NCI-H146 treated with DMSO at 0.1 percent for 48 hours (cell line): ENCODE data around the gene GNAL.
"Not testable (repeated sequence)": the region's sequence is repeated elsewhere in the genome, so short reads cannot be mapped to it uniquely, and the experiment has no call there.

Experiments
- DNase-seq: peaks from one replicate; lab custom pipeline; 2025; ENCODE audit not compliant: unreplicated experiment; lab: John Stamatoyannopoulos, UW

Gene GNAL

DNA sequence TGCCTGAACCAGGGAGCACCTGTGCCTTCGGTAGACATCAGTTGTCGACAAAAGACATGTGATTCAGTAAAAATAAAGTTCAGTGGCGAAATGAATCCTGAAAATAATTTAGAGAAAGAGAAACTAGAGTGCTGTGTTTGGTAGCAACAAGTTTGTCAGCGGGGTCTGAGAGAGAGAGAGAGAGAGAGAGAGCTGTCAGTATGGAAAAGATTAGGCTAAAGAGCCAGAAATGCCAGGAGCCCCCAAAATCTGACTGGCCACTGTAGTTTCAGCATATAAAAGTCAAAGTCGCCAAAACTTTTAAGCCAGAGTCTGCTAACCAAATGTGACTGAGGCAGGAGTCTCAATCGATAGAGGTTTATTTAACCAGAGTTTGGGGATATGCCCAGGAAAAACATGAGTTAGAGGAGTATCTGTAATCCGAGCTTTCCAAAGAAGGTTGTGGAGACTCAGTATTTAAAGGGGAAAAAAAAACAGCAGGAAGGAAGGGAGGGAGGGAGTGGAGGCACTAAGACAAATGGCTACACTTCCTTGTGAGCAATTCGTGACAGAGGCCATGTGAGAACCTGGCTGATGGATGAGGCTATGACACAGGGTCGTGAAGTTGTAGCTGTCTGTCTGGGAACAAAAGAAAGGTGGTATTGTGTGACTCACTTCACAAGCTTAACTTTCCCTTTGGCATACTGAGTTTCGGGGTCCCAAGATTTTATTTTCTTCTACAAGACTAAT, 20.5 kb upstream of the GNAL start:
- DNase-seq = no peak

- DNase-seq = no peak
Observed at GRCh38 chr18:11669271-11669947, 19.7 kb upstream of the GNAL start.

DNA sequence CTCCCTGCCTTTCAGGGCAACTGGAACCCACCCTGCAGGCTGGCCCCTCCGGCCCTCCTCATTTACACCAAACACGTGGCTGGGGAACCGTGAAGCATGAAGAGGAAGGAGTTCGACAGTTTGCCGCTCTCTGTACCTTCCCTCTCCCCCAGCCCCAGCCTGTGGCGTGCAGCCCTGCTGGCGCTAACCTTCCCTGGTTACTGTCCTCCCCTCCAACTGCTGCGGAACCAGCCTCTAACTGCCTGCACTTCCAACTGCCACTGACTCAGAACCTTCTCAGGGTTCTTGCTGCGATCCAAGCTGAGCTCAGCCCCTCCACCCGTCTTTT, 19.2 kb upstream of the GNAL start:
- DNase-seq = no peak

GRCh38 chr18:11671156-11671555, 17.9 kb upstream of the GNAL start:
- no peak for DNase-seq

GRCh38 chr18:11672198-11672597, 16.9 kb upstream of the GNAL start:
- DNase-seq = no peak

DNA sequence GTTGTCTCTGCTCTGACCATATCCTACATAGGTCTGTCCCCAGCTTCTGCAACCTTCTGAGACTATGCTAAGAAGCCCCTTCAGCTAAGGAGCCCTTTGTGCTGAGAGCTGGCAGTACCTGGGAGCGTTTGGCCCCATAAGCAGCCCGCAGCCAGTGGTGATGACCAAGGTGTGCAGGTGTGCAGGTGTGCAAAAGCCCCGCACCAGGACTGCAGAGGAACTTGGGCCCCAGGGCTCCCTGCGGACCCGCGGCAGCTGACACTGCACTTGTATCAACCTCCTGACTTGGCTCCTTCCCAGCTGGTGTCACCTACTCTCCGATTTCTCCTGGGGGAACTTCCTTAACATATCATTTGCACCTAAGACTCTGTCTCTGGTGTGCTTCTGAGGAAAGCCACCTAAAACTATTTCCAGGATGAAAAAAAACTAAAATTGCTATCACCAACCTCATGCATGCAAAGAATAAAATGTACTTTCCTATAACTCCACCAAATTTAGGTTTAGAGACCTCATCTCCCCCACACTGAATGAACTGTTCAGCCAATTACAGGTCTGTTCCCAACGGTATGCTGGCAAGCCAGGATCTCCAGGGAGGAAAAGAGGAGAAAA, 16.1 kb upstream of the GNAL start:
- DNase-seq = no peak

DNA sequence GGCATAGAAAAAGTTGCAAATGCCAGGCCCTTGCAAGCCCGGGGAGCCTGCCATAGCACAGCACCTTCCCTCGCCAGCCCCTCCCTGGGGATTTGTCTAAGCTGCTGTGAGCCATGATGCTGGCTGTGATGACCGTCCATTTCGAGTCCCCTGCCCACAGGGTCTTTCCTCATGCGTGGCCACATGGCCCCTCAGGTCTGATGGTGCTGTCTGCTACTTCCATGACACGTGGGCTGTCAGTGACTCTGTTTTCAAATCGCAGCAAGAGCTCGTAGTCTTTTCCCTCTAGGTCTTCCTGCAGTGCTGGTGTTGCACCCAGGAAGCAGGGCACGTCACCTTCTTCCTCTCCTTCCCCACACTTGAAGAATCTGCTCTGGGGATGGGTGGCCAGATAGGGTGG, 15.5 kb upstream of the GNAL start:
- no peak for DNase-seq

DNA sequence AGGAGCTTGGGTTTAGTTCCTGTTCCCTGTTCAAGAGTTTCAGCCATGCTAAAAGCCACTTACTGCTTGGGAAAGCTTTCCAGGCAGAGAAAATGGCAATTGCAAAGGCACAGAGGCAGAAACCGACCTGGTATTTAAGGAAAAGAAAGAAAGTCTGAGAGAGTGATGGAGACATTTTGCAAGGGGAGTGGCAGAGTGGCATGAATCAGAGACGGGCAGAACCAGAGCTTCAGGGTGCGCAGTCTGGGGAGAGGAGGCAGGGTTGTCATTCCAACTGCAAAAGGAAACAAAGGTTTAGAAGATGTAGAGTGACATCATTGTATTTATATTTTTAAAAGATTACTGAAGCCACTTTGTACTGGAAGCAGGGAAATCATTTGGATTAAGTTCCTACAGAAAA, 14.9 kb upstream of the GNAL start:
- DNase-seq = no peak

DNA sequence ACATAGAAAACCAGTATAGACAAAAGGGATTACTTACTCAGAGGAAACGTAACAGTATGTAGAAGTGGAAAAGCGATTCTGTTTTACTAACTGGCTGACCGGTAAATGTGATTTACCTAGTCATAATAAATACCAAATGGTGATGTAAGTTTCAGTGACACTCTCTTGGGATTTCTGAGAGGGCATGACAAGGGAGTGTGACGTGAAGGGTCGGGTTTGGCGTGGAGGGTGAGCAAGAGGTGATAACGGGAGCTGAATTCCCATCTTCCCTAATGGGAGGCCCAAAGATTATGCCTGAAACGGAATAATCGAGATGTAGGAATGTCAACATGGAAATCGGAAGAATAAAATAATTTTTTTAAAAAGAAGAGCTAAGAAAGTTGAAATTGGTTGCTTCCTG, 12.7 kb upstream of the GNAL start:
- no peak for DNase-seq

DNA sequence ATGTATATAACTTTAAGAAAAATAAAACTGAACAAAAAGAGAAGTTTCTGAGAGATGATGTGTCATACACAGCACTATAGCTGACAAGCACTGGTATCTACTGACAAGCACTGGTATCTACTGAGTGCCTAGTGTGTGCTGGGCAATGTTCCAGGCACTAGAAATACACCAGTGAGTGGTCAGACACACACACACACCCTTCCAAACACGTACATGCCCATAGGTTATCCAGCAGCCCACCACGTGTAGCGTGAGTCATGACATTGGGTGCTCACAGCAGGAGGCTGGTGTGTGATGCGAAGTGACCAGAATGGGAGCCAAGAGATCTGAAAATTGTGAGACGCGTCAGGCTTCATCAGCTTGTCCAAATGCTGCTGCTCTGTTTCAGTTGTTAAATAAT, 12.2 kb upstream of the GNAL start:
- no peak for DNase-seq

DNA sequence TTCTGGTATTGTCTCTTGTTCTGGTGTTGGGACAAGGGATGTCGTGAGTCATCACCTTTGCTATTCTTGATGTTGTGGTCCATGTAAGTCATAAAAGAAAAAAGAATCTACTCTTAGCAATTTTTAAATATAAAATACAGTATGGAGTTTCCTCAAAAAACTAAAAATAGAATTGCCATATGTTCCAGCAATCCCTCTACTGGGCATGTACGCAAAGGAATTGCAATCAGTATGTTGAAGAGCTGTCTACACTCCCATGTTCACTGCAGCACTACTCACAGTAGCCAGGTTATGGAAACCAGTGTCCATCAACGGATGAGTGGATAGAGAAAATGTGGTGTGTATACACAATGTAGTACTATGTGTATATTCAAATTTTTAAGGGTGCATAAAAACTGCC, 10.9 kb upstream of the GNAL start:
- DNase-seq = no peak

- DNase-seq = no peak
Observed at GRCh38 chr18:11689669-11690565, 853 bp downstream of the GNAL start.

GRCh38 chr18:11690660-11691059, 1.6 kb downstream of the GNAL start:
- not testable (repeated sequence) for DNase-seq

DNA sequence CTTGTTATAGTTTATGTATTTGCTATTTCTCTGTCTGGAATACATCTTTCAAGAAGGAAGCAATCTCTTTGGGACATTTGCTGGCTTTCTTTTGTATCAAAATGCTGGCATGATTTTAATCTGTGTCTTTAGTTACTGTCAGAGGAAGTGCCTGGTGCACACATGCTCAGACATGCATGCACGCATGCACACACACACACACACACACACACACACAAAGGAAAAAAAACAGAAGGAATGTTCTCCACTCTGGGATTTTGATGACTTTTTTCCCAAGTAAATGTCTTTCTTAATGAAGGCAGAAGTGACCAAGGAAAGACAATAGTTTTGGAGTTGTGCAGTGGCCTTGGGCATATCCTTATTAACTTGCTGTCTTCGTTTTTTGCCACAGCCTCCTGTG, 6.7 kb downstream of the GNAL start:
- no peak for DNase-seq

DNA sequence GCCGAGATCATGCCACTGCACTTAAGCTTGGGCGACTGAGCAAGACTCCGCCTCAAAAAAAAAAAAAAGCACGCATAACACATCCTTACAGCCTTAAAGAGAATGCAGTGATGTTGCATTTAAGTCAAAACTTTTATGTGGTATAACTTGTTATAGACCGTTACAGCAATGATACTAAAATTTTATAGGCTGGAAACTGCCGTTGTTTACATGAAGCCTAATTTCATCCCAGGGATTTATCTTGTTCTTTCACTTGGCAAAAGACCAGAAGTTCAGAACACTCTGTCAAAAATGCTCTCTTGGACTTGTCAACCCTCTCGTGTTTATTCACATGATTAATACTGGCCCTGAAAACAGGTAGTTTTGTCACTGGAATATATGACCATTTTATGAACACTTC, 7.4 kb downstream of the GNAL start:
- DNase-seq = no peak

GRCh38 chr18:11700876-11701275, 11.8 kb downstream of the GNAL start:
- DNase-seq = no peak

DNA sequence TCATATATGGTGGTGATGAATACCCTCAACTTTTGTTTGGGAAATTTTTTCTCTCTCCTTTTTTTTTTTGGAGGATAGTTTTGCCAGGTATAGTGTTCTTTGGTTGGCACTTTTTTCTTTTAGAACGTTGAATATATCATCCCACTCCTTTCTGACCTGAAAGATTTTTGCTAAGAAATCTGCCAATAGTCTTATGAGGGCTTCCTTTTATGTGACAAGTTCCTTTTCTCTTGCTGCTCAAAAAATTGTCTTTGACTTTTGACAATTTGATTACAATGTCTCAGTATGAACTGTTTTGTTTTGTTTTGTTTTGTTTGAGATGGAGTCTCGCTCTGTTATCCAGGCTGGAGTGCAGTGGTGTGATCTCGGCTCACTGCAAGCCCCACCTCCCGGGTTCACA, 21.5 kb downstream of the GNAL start:
- no peak for DNase-seq

DNA sequence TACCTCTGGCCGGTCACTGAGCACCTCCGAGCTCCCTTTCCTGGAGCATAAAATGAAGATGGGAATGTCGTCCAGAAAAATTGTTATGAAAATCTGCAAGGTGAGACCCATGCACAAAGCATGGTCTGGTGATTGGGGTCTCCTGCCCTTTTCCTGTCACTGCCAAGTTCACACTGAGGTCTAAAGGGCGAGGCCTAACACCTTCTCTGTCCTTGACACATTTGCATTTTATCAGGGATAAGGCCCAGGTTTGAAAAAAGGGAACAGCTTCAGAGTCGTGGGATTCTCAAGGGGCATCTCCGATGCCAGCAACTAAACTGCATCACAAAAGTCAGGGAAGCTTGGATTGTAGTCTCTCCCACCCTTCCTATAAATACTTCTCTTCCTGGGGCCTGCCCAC, 24.7 kb downstream of the GNAL start:
- DNase-seq = no peak

DNA sequence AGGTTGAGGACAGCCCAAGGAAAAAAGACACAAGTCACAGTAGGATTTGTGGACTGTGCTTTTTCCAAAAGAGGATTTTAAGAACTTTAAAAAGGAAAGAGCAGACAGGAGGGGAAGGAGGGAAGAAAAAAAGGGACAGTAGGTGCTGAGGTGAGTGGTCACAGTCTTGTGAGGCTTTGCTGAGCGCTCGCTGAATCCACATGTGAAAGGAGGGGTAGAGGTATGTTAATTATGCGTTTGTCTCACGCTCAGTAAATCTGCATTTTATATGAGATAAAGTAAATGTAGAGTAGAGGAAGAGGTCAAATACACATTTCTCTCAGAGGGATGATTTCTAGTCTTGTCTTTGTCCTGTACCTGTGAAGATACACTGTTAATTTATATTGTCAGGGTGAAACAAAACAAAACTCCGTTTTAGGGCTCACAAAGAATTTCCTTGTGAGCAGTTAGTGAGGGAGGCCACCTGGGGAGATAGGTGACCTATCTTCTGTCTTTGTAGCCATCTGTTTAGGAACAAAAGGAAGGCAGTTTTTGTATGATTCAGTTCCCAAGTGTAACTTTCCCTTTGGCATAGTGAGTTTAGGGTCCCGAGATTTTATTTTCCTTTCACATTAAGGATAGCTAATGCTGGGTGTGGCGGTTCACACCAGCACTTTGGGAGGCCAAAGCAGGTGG, 25.3 kb downstream of the GNAL start:
- no peak for DNase-seq

DNA sequence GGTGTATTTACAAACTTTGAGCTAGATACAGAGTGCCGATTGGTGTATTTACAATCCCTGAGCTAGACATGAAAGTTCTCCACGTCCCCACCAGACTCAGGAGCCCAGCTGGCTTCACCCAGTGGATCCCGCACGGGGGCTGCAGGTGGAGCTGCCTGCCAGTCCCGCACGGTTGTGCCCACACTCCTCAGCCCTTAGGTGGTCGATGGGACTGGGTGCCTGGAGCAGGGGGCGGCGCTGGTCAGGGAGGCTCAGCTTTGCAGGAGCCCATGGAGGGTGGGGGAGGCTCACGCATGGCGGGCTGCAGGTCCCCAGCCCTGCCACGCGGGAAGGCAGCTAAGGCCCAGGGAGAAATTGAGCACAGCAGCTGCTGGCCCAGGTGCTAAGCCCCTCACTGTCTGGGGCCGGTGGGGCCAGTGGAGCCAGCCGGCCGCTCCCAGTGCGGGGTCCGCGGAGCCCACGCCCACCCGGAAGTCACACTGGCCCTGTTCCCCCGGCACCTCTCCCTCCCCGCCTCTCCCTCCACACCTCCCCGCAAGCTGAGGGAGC, 27.8 kb downstream of the GNAL start:
- DNase-seq = not testable (repeated sequence)

GRCh38 chr18:11719050-11719449, 30.0 kb downstream of the GNAL start:
- no peak for DNase-seq
